A673 (cell line): Measurements from ENCODE around the gene GRIK1. TPM values are rescaled to one million over a fixed set of nuclear protein-coding genes. Genes with fewer than 3 reads are reported as not detected.

Experiments used
- BruUV-seq: library from RNA; stranded (reverse); fragments of 400-500 nt; replicated peaks from 2 replicates; lab custom pipeline; 2021; lab: Mats Ljungman, UMichigan
- CTCF ChIA-PET: fragments of 300-600 bp; sonication (Branson Sonifier 250); formaldehyde crosslinking; loops from one replicate; lab custom pipeline; 2022; ENCODE audit warnings: antibody characterized with exemption; lab: Charles Lee
- POLR2A ChIA-PET: fragments of 300-600 bp; sonication (Branson Sonifier 250); formaldehyde crosslinking; loops from one replicate; lab custom pipeline; 2022; ENCODE audit warnings: antibody characterized with exemption; ENCODE audit not compliant: low non-redundant PET; lab: Charles Lee
- DNase-seq: peaks from one replicate; pipeline ENCODE4 v3.0.0-alpha.2; 2015; ENCODE audit warnings: low spot score
- H3K27ac ChIP-seq: fragments of 200-600 bp; sonication (generic); 2 replicates; pipeline ENCODE4 v1.5.1; 2016; ENCODE audit warnings: mixed run types, low read depth, mild to moderate bottlenecking, mixed read lengths, antibody characterized with exemption, low read length; ENCODE audit not compliant: poor library complexity, severe bottlenecking
- H3K27me3 ChIP-seq: fragments of 200-600 bp; sonication (generic); replicated peaks from 2 replicates; pipeline ENCODE4 v1.6.1; 2017; ENCODE audit warnings: mixed run types, low read depth, mild to moderate bottlenecking, mixed read lengths, antibody characterized with exemption, low read length; ENCODE audit not compliant: insufficient read depth, poor library complexity
- H3K36me3 ChIP-seq: fragments of 200-600 bp; sonication (generic); 2 replicates; pipeline ENCODE4 v1.6.1; 2016; ENCODE audit warnings: mixed run types, mild to moderate bottlenecking, mixed read lengths, antibody characterized with exemption, low read length; ENCODE audit not compliant: insufficient read depth, poor library complexity, severe bottlenecking
- H3K4me1 ChIP-seq: fragments of 200-600 bp; sonication (generic); 2 replicates; pipeline ENCODE4 v1.6.1; 2017; ENCODE audit warnings: mixed run types, mild to moderate bottlenecking, mixed read lengths, antibody characterized with exemption, low read length; ENCODE audit not compliant: insufficient read depth, poor library complexity, severe bottlenecking
- H3K4me3 ChIP-seq: fragments of 200-600 bp; sonication (generic); 2 replicates; pipeline ENCODE4 v1.5.1; 2016; ENCODE audit warnings: low read depth, mixed run types, mild to moderate bottlenecking, mixed read lengths, low read length; ENCODE audit not compliant: poor library complexity, severe bottlenecking
- H3K9me3 ChIP-seq: fragments of 200-600 bp; sonication (generic); 2 replicates; pipeline ENCODE4 v1.6.1; 2016; ENCODE audit warnings: mixed run types, low read depth, mild to moderate bottlenecking, mixed read lengths, antibody characterized with exemption, low read length; ENCODE audit not compliant: poor library complexity, severe bottlenecking
- CTCF ChIP-seq: fragments of 300-800, 200-600 bp; sonication (generic); conservative IDR thresholded peaks from 2 replicates; pipeline ENCODE4 v1.5.1; 2017; ENCODE audit warnings: low read depth, mild to moderate bottlenecking, antibody characterized with exemption, low read length, moderate library complexity, mixed read lengths
- EZH2 ChIP-seq: fragments of 200-600 bp; sonication (generic); IDR thresholded peaks from 2 replicates; pipeline ENCODE4 v1.6.1; 2017; ENCODE audit warnings: borderline replicate concordance, low read depth, mild to moderate bottlenecking, mixed read lengths, antibody characterized with exemption, low read length; ENCODE audit not compliant: poor library complexity, severe bottlenecking
- intact Hi-C: fragments of 100-400 bp; cut with micrococcal nuclease; formaldehyde crosslinking; loops from one replicate; pipeline ENCODE4 v1.10.0; 2022; ENCODE audit not compliant: unreplicated experiment
- total RNA-seq: library from RNA; stranded (reverse); gene quantifications from 2 replicates; pipeline ENCODE4 v1.2.3, GENCODE V29; 2021

Gene GRIK1
- total RNA-seq, 1 experiment from 2014 or later, result 0.67 TPM

DNA sequence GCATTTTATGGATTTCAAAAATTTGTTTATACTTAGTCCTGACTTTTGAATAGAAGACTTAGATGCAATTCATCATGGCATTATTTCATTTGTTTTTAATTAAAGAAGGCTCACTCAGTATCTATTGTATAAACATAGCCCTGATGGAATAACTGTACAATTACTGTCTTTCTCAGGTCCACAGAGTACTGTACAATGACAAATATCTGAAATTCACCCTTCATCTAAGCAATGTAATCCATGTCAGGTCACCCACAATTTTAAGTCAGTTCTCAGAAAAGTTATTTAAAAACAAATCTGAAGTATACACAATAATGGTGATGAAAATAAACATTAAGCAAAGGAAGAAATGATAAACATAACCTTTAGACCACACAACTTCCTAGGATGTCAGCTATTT lies 311.9 kb downstream of the GRIK1 start:
- no TSS peak for BruUV-seq
- Histone ChIP-seq H3K27ac (no peak overlapping the region), H3K9me3 (no peaks in the 10 kb centered on the region), H3K27me3 (no peaks in the 10 kb centered on the region), H3K4me3 (no peak overlapping the region), H3K4me1 (no peaks in the 10 kb centered on the region), H3K36me3 (no peaks in the 10 kb centered on the region)
- intact Hi-C loops, result no loop called here
- no peak for DNase-seq
- CTCF ChIA-PET, result no interaction called here
- TF ChIP-seq CTCF, result no peak
- no peak for TF ChIP-seq EZH2
- POLR2A ChIA-PET, result no interaction called here

DNA sequence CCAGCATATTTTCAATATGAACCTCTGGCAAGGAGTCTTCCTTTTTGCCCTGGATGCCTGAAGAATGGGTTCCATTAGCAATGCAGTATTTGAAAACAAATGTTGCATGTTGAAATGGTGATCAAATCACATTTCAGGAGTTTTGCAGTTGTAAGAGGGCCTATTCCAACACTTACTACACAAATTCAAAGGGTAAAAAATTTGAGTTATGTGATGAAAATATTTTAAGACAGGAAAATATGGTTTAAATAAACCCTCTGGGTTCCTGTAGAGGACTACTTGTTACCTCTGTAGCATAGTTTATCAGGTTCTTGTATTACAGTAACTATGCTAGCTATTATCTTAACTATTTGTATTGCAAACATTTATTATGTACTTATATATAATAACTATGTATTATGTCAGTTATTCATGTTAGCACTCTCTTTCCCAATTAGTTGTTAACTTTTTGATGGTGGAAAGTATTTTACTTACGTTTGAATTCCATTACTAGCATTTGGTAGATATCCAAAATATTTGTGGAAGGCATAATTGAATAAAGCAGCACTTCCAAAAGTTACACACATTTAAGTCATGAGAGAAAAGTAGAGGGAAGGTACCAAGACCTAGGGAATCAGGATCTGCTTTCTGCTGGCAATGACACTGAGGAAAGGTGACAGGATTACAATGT lies 312.9 kb downstream of the GRIK1 start:
- POLR2A ChIA-PET, result no interaction called here
- H3K4me3 ChIP-seq, result no peak overlapping the region
- no peak for TF ChIP-seq CTCF
- no peak for TF ChIP-seq EZH2
- H3K36me3 ChIP-seq, result no peaks in the 10 kb centered on the region
- CTCF ChIA-PET, result no interaction called here
- H3K9me3 ChIP-seq, result no peaks in the 10 kb centered on the region
- no peak for DNase-seq
- H3K27me3 ChIP-seq, result no peaks in the 10 kb centered on the region
- intact Hi-C loops, result no loop called here
- BruUV-seq, result no TSS peak
- no peaks in the 10 kb centered on the region for H3K4me1 ChIP-seq
- H3K27ac ChIP-seq, result no peak overlapping the region

- Histone ChIP-seq H3K9me3 (no peaks in the 10 kb centered on the region), H3K27me3 (no peaks in the 10 kb centered on the region), H3K36me3 (no peaks in the 10 kb centered on the region), H3K27ac (no peak overlapping the region), H3K4me1 (no peaks in the 10 kb centered on the region), H3K4me3 (no peak overlapping the region)
- intact Hi-C loops, result no loop called here
- no peak for DNase-seq
- no peak for TF ChIP-seq EZH2
- no peak for TF ChIP-seq CTCF
- POLR2A ChIA-PET, result no interaction called here
- no TSS peak for BruUV-seq
- CTCF ChIA-PET, result no interaction called here
Observed at GRCh38 chr21:29625990-29626389, 313.8 kb downstream of the GRIK1 start.
